HepG2 (cell line): Measurements from ENCODE around the gene NGRN. TPM values are rescaled to one million over a fixed set of nuclear protein-coding genes. Genes with fewer than 3 reads are reported as not detected.
A peak's percentile ranks its signal among the peaks of the same experiment; 100 is the strongest.

Source experiments
- DR1 ChIP-seq: sonication (generic); formaldehyde crosslinking; IDR thresholded peaks from 2 replicates; pipeline ENCODE4 v1.8.0; 2021; ENCODE audit warnings: mild to moderate bottlenecking, missing genetic modification reagents, inconsistent platforms
- ELF1 ChIP-seq: sonication (generic); formaldehyde crosslinking; IDR thresholded peaks from 2 replicates; pipeline ENCODE4 v1.4.0; 2020; ENCODE audit warnings: missing genetic modification reagents
- KLF13 ChIP-seq: sonication (generic); formaldehyde crosslinking; IDR thresholded peaks from 2 replicates; pipeline ENCODE4 v1.4.0; 2020; ENCODE audit warnings: mild to moderate bottlenecking, missing genetic modification reagents
- MAF1 ChIP-seq: sonication (generic); formaldehyde crosslinking; IDR thresholded peaks from 2 replicates; pipeline ENCODE4 v1.5.0; 2020; ENCODE audit warnings: missing genetic modification reagents, borderline replicate concordance
- NR3C1 ChIP-seq: sonication (generic); formaldehyde crosslinking; IDR thresholded peaks from 2 replicates; pipeline ENCODE4 v1.4.0; 2020; ENCODE audit warnings: missing genetic modification reagents
- PAX8 ChIP-seq: sonication (generic); formaldehyde crosslinking; IDR thresholded peaks from 2 replicates; pipeline ENCODE4 v1.8.0; 2022; ENCODE audit warnings: mild to moderate bottlenecking, missing genetic modification reagents, borderline replicate concordance
- POLR2AphosphoS5 ChIP-seq: IDR thresholded peaks from 2 replicates; pipeline ENCODE4 v1.6.1; 2012; ENCODE audit warnings: low read depth, low read length
- RFXAP ChIP-seq: sonication (generic); formaldehyde crosslinking; IDR thresholded peaks from 2 replicates; pipeline ENCODE4 v1.4.0; 2020; ENCODE audit warnings: missing genetic modification reagents, borderline replicate concordance
- SRSF9 ChIP-seq: fragments of 200-400 bp; formaldehyde crosslinking; IDR thresholded peaks from 2 replicates; pipeline ENCODE4 v1.6.1; 2018; ENCODE audit warnings: borderline replicate concordance, mild to moderate bottlenecking, low read depth, low read length; ENCODE audit not compliant: insufficient read depth, poor library complexity, severe bottlenecking
- STAG1 ChIP-seq: sonication (generic); formaldehyde crosslinking; IDR thresholded peaks from 2 replicates; pipeline ENCODE4 v1.4.0; 2020; ENCODE audit warnings: missing genetic modification reagents
- TBP ChIP-seq: sonication (generic); formaldehyde crosslinking; IDR thresholded peaks from 2 replicates; pipeline ENCODE4 v1.5.0; 2020; ENCODE audit warnings: missing genetic modification reagents
- TEAD3 ChIP-seq: optimal IDR thresholded peaks from 2 replicates; pipeline ENCODE3; 2016; ENCODE audit warnings: borderline replicate concordance
- U2AF1 ChIP-seq: fragments of 200-400 bp; formaldehyde crosslinking; optimal IDR thresholded peaks from 2 replicates; pipeline ENCODE3; 2017; ENCODE audit warnings: mild to moderate bottlenecking, low read depth, low read length
- ZNF274 ChIP-seq: sonication (generic); formaldehyde crosslinking; IDR thresholded peaks from 2 replicates; pipeline ENCODE4 v1.5.1; 2020; ENCODE audit warnings: mild to moderate bottlenecking, missing genetic modification reagents
- ZNF317 ChIP-seq: sonication (generic); formaldehyde crosslinking; IDR thresholded peaks from 2 replicates; pipeline ENCODE4 v1.5.0; 2020; ENCODE audit warnings: mild to moderate bottlenecking, missing genetic modification reagents
- ZNF83 ChIP-seq: sonication (generic); formaldehyde crosslinking; IDR thresholded peaks from 2 replicates; pipeline ENCODE4 v1.4.0; 2020; ENCODE audit warnings: missing genetic modification reagents, mild to moderate bottlenecking, borderline replicate concordance
- ZSCAN29 ChIP-seq: sonication (generic); formaldehyde crosslinking; conservative IDR thresholded peaks from 2 replicates; pipeline ENCODE4 v1.4.0; 2020; ENCODE audit warnings: mild to moderate bottlenecking, missing genetic modification reagents
- polyA plus RNA-seq, 8 experiments: library from polyadenylated mRNA; depleted of rRNA in 3 of 8; stranded (reverse) in 7 of 8; unstranded in 1 of 8; fragments of >200 nt; fragmentation: Illumina TruSeq in 4 of 8; extraction: Trizol in 4 of 8; gene quantifications; 2 replicates each; pipeline versions ENCODE4 v1.2.1 to v1.2.3, GENCODE V29; 2011 to 2016; ENCODE audit warnings: low read depth in 4 of 8, missing spikeins in 1 of 8, mixed read lengths in 1 of 8; ENCODE audit not compliant: insufficient read depth in 1 of 8
- total RNA-seq, 5 experiments: library from RNA; depleted of rRNA; stranded (reverse); fragments of >200 nt; fragmentation: Illumina TruSeq; extraction: Trizol; gene quantifications; 2 replicates each; pipeline ENCODE4 v1.2.3, GENCODE V29; 2016; ENCODE audit warnings: low read depth in 1 of 5
- TF ChIP-seq, protein P1 (sequence below): sonication (generic); formaldehyde crosslinking; IDR thresholded peaks from 2 replicates; pipeline ENCODE4 v1.5.0; 2020; ENCODE audit warnings: mild to moderate bottlenecking, missing genetic modification reagents, borderline replicate concordance
- TF ChIP-seq, protein P2 (sequence below): sonication (generic); formaldehyde crosslinking; IDR thresholded peaks from 2 replicates; pipeline ENCODE4 v1.5.0; 2020; ENCODE audit warnings: mild to moderate bottlenecking, missing genetic modification reagents
- TF ChIP-seq, protein P3 (sequence below): sonication (generic); formaldehyde crosslinking; IDR thresholded peaks from 2 replicates; pipeline ENCODE4 v1.5.1; 2020; ENCODE audit warnings: missing genetic modification reagents, mild to moderate bottlenecking, borderline replicate concordance
- TF ChIP-seq, protein P4 (sequence below): sonication (generic); formaldehyde crosslinking; conservative IDR thresholded peaks from 2 replicates; pipeline ENCODE4 v1.4.0; 2020; ENCODE audit warnings: missing genetic modification reagents

Gene NGRN
- total and polyA plus RNA-seq, 2 of the 13 experiments (the other 11 are each of a cell fraction or from before 2014, with no cell fraction given), result 39.8 to 63.7 TPM

DNA sequence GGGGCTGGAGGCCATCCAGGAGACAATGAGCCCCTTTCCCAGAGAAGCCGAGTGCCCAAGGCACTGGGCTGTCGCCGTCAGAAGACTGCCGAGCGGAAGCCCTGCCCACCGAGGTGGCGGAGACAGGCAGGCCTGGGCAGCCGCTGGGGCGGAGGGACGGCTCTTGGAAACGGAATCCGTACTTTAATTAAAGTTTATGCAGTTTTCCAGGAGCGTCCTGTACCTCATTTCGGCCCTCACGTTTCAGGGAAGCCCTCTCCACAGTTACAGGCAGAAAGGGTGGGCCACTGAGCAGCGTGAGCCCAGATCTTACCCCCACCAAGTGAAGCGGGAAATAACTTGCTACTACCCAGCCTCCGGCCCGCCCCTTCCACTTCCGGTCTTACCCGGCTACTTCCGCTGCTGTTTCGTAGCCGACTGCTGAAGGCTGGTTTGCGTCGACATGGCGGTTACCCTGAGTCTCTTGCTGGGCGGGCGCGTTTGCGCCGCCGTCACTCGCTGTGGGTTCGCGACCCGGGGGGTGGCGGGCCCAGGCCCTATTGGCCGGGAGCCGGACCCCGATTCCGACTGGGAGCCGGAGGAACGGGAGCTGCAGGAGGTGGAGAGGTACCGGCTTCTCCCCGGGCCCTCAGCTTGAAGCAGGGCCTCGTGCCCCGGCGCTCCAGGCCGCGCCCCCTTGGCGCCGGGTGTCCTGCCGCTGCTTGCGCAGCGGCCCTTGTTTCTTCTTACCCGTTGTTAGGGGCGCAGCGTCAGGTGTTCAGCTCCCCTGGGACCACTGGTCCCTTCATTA lies at the start of gene NGRN (continued):
- TF ChIP-seq ELF1 (CRISPR knock-in tag), result peak; percentile 87
- TF ChIP-seq, protein P1, sequence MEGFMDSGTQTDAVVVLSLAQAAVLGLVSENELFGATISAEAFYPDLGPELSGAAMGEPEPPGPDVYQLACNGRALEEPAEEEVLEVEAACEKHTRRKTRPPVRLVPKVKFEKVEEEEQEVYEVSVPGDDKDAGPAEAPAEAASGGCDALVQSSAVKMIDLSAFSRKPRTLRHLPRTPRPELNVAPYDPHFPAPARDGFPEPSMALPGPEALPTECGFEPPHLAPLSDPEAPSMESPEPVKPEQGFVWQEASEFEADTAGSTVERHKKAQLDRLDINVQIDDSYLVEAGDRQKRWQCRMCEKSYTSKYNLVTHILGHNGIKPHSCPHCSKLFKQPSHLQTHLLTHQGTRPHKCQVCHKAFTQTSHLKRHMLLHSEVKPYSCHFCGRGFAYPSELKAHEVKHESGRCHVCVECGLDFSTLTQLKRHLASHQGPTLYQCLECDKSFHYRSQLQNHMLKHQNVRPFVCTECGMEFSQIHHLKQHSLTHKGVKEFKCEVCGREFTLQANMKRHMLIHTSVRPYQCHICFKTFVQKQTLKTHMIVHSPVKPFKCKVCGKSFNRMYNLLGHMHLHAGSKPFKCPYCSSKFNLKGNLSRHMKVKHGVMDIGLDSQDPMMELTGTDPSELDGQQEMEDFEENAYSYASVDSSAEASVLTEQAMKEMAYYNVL (CRISPR knock-in tag), result no peak; the same call in 1 of the 2 replicates
- TF ChIP-seq ZSCAN29 (CRISPR knock-in tag), result no peak
- TF ChIP-seq, protein P2, sequence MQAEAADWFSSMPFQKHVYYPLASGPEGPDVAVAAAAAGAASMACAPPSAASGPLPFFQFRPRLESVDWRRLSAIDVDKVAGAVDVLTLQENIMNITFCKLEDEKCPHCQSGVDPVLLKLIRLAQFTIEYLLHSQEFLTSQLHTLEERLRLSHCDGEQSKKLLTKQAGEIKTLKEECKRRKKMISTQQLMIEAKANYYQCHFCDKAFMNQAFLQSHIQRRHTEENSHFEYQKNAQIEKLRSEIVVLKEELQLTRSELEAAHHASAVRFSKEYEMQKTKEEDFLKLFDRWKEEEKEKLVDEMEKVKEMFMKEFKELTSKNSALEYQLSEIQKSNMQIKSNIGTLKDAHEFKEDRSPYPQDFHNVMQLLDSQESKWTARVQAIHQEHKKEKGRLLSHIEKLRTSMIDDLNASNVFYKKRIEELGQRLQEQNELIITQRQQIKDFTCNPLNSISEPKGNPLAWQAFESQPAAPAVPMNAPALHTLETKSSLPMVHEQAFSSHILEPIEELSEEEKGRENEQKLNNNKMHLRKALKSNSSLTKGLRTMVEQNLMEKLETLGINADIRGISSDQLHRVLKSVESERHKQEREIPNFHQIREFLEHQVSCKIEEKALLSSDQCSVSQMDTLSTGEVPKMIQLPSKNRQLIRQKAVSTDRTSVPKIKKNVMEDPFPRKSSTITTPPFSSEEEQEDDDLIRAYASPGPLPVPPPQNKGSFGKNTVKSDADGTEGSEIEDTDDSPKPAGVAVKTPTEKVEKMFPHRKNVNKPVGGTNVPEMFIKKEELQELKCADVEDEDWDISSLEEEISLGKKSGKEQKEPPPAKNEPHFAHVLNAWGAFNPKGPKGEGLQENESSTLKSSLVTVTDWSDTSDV (CRISPR knock-in tag), result peak; percentile 76; the same call in 1 of the 2 replicates
- peak; percentile 97 for TF ChIP-seq POLR2AphosphoS5
- TF ChIP-seq, protein P3, sequence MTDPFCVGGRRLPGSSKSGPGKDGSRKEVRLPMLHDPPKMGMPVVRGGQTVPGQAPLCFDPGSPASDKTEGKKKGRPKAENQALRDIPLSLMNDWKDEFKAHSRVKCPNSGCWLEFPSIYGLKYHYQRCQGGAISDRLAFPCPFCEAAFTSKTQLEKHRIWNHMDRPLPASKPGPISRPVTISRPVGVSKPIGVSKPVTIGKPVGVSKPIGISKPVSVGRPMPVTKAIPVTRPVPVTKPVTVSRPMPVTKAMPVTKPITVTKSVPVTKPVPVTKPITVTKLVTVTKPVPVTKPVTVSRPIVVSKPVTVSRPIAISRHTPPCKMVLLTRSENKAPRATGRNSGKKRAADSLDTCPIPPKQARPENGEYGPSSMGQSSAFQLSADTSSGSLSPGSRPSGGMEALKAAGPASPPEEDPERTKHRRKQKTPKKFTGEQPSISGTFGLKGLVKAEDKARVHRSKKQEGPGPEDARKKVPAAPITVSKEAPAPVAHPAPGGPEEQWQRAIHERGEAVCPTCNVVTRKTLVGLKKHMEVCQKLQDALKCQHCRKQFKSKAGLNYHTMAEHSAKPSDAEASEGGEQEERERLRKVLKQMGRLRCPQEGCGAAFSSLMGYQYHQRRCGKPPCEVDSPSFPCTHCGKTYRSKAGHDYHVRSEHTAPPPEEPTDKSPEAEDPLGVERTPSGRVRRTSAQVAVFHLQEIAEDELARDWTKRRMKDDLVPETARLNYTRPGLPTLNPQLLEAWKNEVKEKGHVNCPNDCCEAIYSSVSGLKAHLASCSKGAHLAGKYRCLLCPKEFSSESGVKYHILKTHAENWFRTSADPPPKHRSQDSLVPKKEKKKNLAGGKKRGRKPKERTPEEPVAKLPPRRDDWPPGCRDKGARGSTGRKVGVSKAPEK, result 0 out of 2 replicates have a peak, but pooled peaks have one; percentile 24
- TF ChIP-seq SRSF9, result no peak
- TF ChIP-seq ZNF83, result no peak
- TF ChIP-seq DR1 (CRISPR knock-in tag), result no peak; the same call in 1 of the 2 replicates
- no peak for TF ChIP-seq MAF1 (CRISPR knock-in tag)
- TF ChIP-seq U2AF1, result peak; percentile 13
- no peak for TF ChIP-seq STAG1
- TF ChIP-seq ZNF317 (CRISPR knock-in tag), result peak; percentile 66; the same call in 1 of the 2 replicates
- TF ChIP-seq, protein P4, sequence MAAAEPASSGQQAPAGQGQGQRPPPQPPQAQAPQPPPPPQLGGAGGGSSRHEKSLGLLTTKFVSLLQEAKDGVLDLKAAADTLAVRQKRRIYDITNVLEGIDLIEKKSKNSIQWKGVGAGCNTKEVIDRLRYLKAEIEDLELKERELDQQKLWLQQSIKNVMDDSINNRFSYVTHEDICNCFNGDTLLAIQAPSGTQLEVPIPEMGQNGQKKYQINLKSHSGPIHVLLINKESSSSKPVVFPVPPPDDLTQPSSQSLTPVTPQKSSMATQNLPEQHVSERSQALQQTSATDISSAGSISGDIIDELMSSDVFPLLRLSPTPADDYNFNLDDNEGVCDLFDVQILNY (CRISPR knock-in tag), result no peak
- TF ChIP-seq TBP (CRISPR knock-in tag), result no peak
- TF ChIP-seq NR3C1 (CRISPR knock-in tag), result no peak
- TF ChIP-seq RFXAP (CRISPR knock-in tag), result peak; percentile 76
- peak; percentile 87; the same call in 1 of the 2 replicates for TF ChIP-seq ZNF274 (CRISPR knock-in tag)
- TF ChIP-seq PAX8 (CRISPR knock-in tag), result 0 out of 2 replicates have a peak, but pooled peaks have one; percentile 70
- no peak for TF ChIP-seq TEAD3 (CRISPR knock-in tag)
- TF ChIP-seq KLF13, result no peak
